ENCODE results near the gene GRM4. TPM values are rescaled to one million over a fixed set of nuclear protein-coding genes. Genes with fewer than 3 reads are reported as not detected.

Gene GRM4
- polyA plus RNA-seq, 1 of the 3 experiments (the other 2 are of a cell fraction), result not detected

GRCh38 chr6:33976437-33977360 lies 169.2 kb downstream of the GRM4 start (continued):
- TF ChIP-seq FOXJ3 (CRISPR knock-in tag; IDR thresholded peaks at IDR 0.05) (no peak), GATA2 (CRISPR knock-in tag; IDR thresholded peaks at IDR 0.05) (no peak), RXRA (IDR thresholded peaks at IDR 0.05; ENCODE audit: borderline replicate concordance, low read depth) (no peak), MXI1 (IDR thresholded peaks at IDR 0.05; ENCODE audit: low read depth, low read length) (no peak), SIN3A (IDR thresholded peaks at IDR 0.05; ENCODE audit: borderline replicate concordance, low read depth, low read length) (no peak), JUND (IDR thresholded peaks at IDR 0.05) (no peak)

DNA sequence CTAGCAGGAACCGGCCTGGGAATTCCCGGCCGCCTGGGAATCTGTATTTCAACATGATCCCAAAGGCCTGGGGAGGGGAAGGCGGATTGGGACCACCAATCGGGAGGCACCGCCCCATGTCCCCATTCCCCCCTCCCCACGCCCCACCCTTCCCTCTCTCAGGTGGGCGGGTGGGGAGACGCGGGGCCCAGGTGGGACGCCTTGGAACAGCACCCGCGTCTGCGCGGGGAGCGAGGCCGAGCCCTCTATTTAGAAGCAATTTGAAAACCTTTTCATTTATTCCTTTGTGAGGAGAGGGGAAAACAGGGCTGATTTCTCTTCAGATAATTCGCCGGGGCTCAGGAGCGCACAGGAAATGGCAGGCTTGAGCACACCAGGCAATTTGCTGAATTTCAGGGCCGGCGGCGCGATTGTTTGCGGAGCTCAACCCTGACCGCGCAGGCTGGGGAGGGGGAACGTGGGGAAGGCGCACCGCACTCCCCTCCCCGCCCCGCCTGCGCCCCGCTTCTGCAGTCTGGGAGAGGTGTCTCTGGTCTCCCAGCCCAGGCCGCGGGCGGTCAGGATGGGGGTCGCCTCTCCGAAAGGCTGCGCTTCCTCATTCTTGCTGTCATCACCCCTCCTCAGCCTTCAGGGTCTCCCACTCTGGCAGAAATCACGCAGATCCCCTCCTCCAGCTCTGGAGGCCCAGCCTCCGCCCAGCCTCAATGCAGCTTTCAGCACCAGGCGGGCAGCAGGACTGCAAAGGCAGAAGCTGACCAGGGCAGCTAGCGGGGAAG lies 170.0 kb downstream of the GRM4 start:
- no peaks in the 10 kb centered on the region for H4K20me1 ChIP-seq (ENCODE audit: insufficient read depth)
- peak; percentile 27 for DNase-seq
- no peaks in the 10 kb centered on the region for H3K9me2 ChIP-seq
- TF ChIP-seq RFX5 (IDR thresholded peaks at IDR 0.05; ENCODE audit: low read length), result no peak
- no peak for TF ChIP-seq CHD2 (IDR thresholded peaks at IDR 0.05; ENCODE audit: low read length, partially characterized antibody)
- TF ChIP-seq, protein P1, sequence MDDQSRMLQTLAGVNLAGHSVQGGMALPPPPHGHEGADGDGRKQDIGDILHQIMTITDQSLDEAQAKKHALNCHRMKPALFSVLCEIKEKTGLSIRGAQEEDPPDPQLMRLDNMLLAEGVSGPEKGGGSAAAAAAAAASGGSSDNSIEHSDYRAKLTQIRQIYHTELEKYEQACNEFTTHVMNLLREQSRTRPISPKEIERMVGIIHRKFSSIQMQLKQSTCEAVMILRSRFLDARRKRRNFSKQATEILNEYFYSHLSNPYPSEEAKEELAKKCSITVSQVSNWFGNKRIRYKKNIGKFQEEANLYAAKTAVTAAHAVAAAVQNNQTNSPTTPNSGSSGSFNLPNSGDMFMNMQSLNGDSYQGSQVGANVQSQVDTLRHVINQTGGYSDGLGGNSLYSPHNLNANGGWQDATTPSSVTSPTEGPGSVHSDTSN (IDR thresholded peaks at IDR 0.05), result no peak
- no peak for TF ChIP-seq GATA2 (CRISPR knock-in tag; IDR thresholded peaks at IDR 0.05)
- no peak for TF ChIP-seq NRF1 (IDR thresholded peaks at IDR 0.05; ENCODE audit: low read depth, low read length)
- no peak for TF ChIP-seq YY1 (IDR thresholded peaks at IDR 0.05; ENCODE audit: low read depth)
- TF ChIP-seq TEAD4 (IDR thresholded peaks at IDR 0.05; ENCODE audit: borderline replicate concordance, insufficient read depth), result no peak
- TF ChIP-seq, protein P2, sequence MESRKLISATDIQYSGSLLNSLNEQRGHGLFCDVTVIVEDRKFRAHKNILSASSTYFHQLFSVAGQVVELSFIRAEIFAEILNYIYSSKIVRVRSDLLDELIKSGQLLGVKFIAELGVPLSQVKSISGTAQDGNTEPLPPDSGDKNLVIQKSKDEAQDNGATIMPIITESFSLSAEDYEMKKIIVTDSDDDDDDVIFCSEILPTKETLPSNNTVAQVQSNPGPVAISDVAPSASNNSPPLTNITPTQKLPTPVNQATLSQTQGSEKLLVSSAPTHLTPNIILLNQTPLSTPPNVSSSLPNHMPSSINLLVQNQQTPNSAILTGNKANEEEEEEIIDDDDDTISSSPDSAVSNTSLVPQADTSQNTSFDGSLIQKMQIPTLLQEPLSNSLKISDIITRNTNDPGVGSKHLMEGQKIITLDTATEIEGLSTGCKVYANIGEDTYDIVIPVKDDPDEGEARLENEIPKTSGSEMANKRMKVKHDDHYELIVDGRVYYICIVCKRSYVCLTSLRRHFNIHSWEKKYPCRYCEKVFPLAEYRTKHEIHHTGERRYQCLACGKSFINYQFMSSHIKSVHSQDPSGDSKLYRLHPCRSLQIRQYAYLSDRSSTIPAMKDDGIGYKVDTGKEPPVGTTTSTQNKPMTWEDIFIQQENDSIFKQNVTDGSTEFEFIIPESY (IDR thresholded peaks at IDR 0.05; ENCODE audit: borderline replicate concordance, low read depth), result no peak
- no peak for TF ChIP-seq NFIC (IDR thresholded peaks at IDR 0.05; ENCODE audit: borderline replicate concordance)
- no peak for TF ChIP-seq SIN3A (IDR thresholded peaks at IDR 0.05; ENCODE audit: borderline replicate concordance, low read depth, low read length)
- no peak for TF ChIP-seq GABPA (IDR thresholded peaks at IDR 0.05; ENCODE audit: low read depth)
- TF ChIP-seq ELF1 (IDR thresholded peaks at IDR 0.05), result no peak
- no peak for TF ChIP-seq IRF3 (IDR thresholded peaks at IDR 0.05; ENCODE audit: low read depth, low read length)
- no peaks in the 10 kb centered on the region for H3F3A ChIP-seq (replicated peaks; ENCODE audit: insufficient read depth)
- peaks cover 7% of the 10 kb centered on the region; the same call in 1 of the 2 replicates for H3K27me3 ChIP-seq (ENCODE audit: insufficient read depth)
- H3K36me3 ChIP-seq (replicated peaks in 1 of 2; ENCODE audit: control insufficient read depth in 1 of 2, insufficient read depth in 2 of 2, low read length in 1 of 2), result no peaks in the 10 kb centered on the region
- H3K4me1 ChIP-seq (ENCODE audit: control insufficient read depth in 1 of 2, insufficient read depth in 2 of 2, low read depth in 1 of 2, low read length in 1 of 2), result peaks cover 0 to 5% of the 10 kb centered on the region in 2 experiments; a peak in 1 of 4 replicates
- no peak overlapping the region for H2AFZ ChIP-seq (ENCODE audit: low read depth)
- H3K9ac ChIP-seq, result no peak overlapping the region
- WGBS (ENCODE audit: low lambda C conversion rate), result 79% methylated on average over 31 of the region's 44 CpGs
- CTCF ChIA-PET, result interaction anchor here (1.5 kb wide), 1 partner anchor 179 kb away, joined by 5 read pairs; no protein-coding TSS in a partner anchor
- H3K4me3 ChIP-seq (ENCODE audit: low read depth in 2 of 2, low read length in 1 of 2), result no peak overlapping the region
- H3K79me2 ChIP-seq (ENCODE audit: insufficient read depth), result no peaks in the 10 kb centered on the region
- H3K4me2 ChIP-seq, result no peak overlapping the region
- POLR2A ChIA-PET, result no interaction called here
- H3K27ac ChIP-seq (ENCODE audit: low read depth in 2 of 2, low read length in 1 of 2), result no peak overlapping the region
- no peaks in the 10 kb centered on the region for H3K9me3 ChIP-seq

Data from SK-N-SH (cell line).